ENCODE results near the gene ERVK3-1. TPM values are rescaled to one million over a fixed set of nuclear protein-coding genes. Genes with fewer than 3 reads are reported as not detected.

The ERVK3-1 gene
- polyA plus RNA-seq, 2 of the 4 experiments (the other 2 are of a cell fraction): 109 to 142 TPM

GRCh38 chr19:58279925-58280316, 25.3 kb upstream of the ERVK3-1 start:
- no peak for ATAC-seq
- no peak for DNase-seq (ENCODE audit: low read depth in 1 of 2, low spot score in 1 of 2)
- Histone ChIP-seq H3K4me1 (no peaks in the 10 kb centered on the region), H3K27ac (no peak overlapping the region), H3K9me3 (peaks cover 85% of the 10 kb centered on the region), H3K4me2 (peak overlapping the region; percentile 91), H3K4me3 (peak overlapping the region; percentile 85)
- whole genome bisulfite sequencing (ENCODE audit: missing lambda C conversion rate): 91% methylated on average over 4 of the region's 4 CpGs
- TF ChIP-seq EHF (CRISPR knock-in tag; IDR thresholded peaks at IDR 0.05) (no peak), SREBF2 (IDR thresholded peaks at IDR 0.05) (no peak), ESRRA (IDR thresholded peaks at IDR 0.05; ENCODE audit: borderline replicate concordance, low read length) (no peak), HES2 (IDR thresholded peaks at IDR 0.05) (no peak), GATA3 (IDR thresholded peaks at IDR 0.05; ENCODE audit: borderline replicate concordance) (no peak), NR3C1 (IDR thresholded peaks at IDR 0.05) (no peak), MYC (IDR thresholded peaks at IDR 0.05; ENCODE audit: borderline replicate concordance, low read length) (no peak)
- CTCF ChIA-PET: interaction anchor here (0.6 to 1.2 kb wide), 3 partner anchors 16 to 239 kb away, joined by 3 to 4 read pairs (median 3); no protein-coding TSS in a partner anchor
- FAIRE-seq: no peak
- POLR2A ChIA-PET: no interaction called here

GRCh38 chr19:58284199-58284598, 21.0 kb upstream of the ERVK3-1 start:
- Histone ChIP-seq H3K4me2 (no peak overlapping the region), H3K27ac (no peak overlapping the region), H3K9me3 (peaks cover 96% of the 10 kb centered on the region), H3K4me3 (no peak overlapping the region), H3K4me1 (no peaks in the 10 kb centered on the region)
- ChIA-PET POLR2A (interaction anchor here (0.7 kb wide), 1 partner anchor 78 kb away, joined by 3 read pairs; the partner anchor contains the start of gene ZNF497), CTCF (interaction anchor here (0.9 kb wide), 1 partner anchor 44 kb away, joined by 4 read pairs; no protein-coding TSS in a partner anchor)
- ATAC-seq: no peak
- no peak for FAIRE-seq
- DNase-seq (ENCODE audit: low read depth in 1 of 2, low spot score in 1 of 2): no peak
- WGBS (ENCODE audit: missing lambda C conversion rate): 93% methylated on average over 7 of the region's 7 CpGs
- no peak for TF ChIP-seq PBX3 (IDR thresholded peaks at IDR 0.05)
- TF ChIP-seq E2F6 (IDR thresholded peaks at IDR 0.05; ENCODE audit: borderline replicate concordance, low read depth): no peak
- TF ChIP-seq CBX8 (IDR thresholded peaks at IDR 0.05): no peak
- no peak for TF ChIP-seq ZC3H11A (IDR thresholded peaks at IDR 0.05)
- no peak for TF ChIP-seq RCOR1 (IDR thresholded peaks at IDR 0.05; ENCODE audit: low read depth, low read length)
- no peak for TF ChIP-seq BCL3 (IDR thresholded peaks at IDR 0.05)
- no peak for TF ChIP-seq PHF8 (IDR thresholded peaks at IDR 0.05; ENCODE audit: borderline replicate concordance, low read depth)
- TF ChIP-seq FOSL2 (IDR thresholded peaks at IDR 0.05): no peak
- TF ChIP-seq FOSL2 (CRISPR knock-in tag; IDR thresholded peaks at IDR 0.05): no peak
- TF ChIP-seq RNF2 (IDR thresholded peaks at IDR 0.05; ENCODE audit: borderline replicate concordance, low read depth): no peak
- no peak for TF ChIP-seq POLR2AphosphoS2 (conservative IDR thresholded peaks at IDR 0.05; ENCODE audit: low read length)
- no peak for TF ChIP-seq SMC3 (IDR thresholded peaks at IDR 0.05)
- no peak for TF ChIP-seq CTCF (IDR thresholded peaks at IDR 0.05)
- TF ChIP-seq GATA3 (IDR thresholded peaks at IDR 0.05; ENCODE audit: borderline replicate concordance): no peak
- TF ChIP-seq RAD21 (conservative IDR thresholded peaks at IDR 0.05 in 1 of 2, IDR thresholded peaks at IDR 0.05 in 1 of 2): no peak
- no peak for TF ChIP-seq MAZ (IDR thresholded peaks at IDR 0.05; ENCODE audit: borderline replicate concordance, low read depth, low read length)
- no peak for TF ChIP-seq BHLHE40 (IDR thresholded peaks at IDR 0.05; ENCODE audit: low read depth, low read length)
- TF ChIP-seq HMGXB4 (CRISPR knock-in tag; IDR thresholded peaks at IDR 0.05; ENCODE audit: borderline replicate concordance): no peak
